Keratinocyte (primary cell): ENCODE data around the gene MBP. TPM values are rescaled to one million over a fixed set of nuclear protein-coding genes. Genes with fewer than 3 reads are reported as not detected.

Source experiments
- DNase-seq: peaks from one replicate; pipeline ENCODE4 v3.0.0-alpha.2; 2011; ENCODE audit warnings: low read depth, missing footprints, low spot score
- FAIRE-seq: peaks from 2 replicates; lab custom pipeline; 2011; peaks lifted over from hg19 to GRCh38; lab: Jason Lieb, UNC
- H2AFZ ChIP-seq: 2 replicates; pipeline ENCODE4 v1.6.0; 2012; ENCODE audit warnings: low read length, control low read depth, inconsistent platforms; ENCODE audit not compliant: control insufficient read depth
- H3K27ac ChIP-seq: 2 replicates; pipeline ENCODE4 v1.5.1; 2011; ENCODE audit warnings: low read length; ENCODE audit not compliant: control insufficient read depth, insufficient read depth
- H3K27me3 ChIP-seq: 3 replicates; pipeline ENCODE4 v1.6.0; 2011; ENCODE audit warnings: low read length; ENCODE audit not compliant: control insufficient read depth, insufficient read depth; ENCODE audit errors: extremely low read depth
- H3K36me3 ChIP-seq, 2 experiments: 2 replicates in 1 of 2; 3 replicates in 1 of 2; pipeline ENCODE4 v1.5.1; 2011; ENCODE audit warnings: low read length in 2 of 2, mild to moderate bottlenecking in 1 of 2; ENCODE audit not compliant: control insufficient read depth in 2 of 2, insufficient read depth in 2 of 2; ENCODE audit errors: extremely low read depth in 1 of 2
- H3K4me1 ChIP-seq: 3 replicates; pipeline ENCODE4 v1.5.1; 2011; ENCODE audit warnings: low read length; ENCODE audit not compliant: control insufficient read depth, insufficient read depth; ENCODE audit errors: extremely low read depth
- H3K4me2 ChIP-seq: 3 replicates; pipeline ENCODE4 v1.6.0; 2011; ENCODE audit warnings: low read depth, low read length; ENCODE audit not compliant: control insufficient read depth, insufficient read depth; ENCODE audit errors: extremely low read depth
- H3K4me3 ChIP-seq, 3 experiments: fragments of 200-600 bp in 1 of 3; sonication (generic) in 1 of 3; 2 replicates in 2 of 3; 3 replicates in 1 of 3; pipeline ENCODE4 v1.5.1; 2011 to 2016; ENCODE audit warnings: low read length in 3 of 3, mild to moderate bottlenecking in 3 of 3, control low read depth in 2 of 3, inconsistent platforms in 1 of 3, low read depth in 1 of 3, mixed read lengths in 1 of 3, mixed run types in 1 of 3, moderate library complexity in 1 of 3; ENCODE audit not compliant: control insufficient read depth in 2 of 3, insufficient read depth in 2 of 3; ENCODE audit errors: extremely low read depth in 1 of 3
- H3K79me2 ChIP-seq: 2 replicates; pipeline ENCODE4 v1.6.0; 2012; ENCODE audit warnings: low read length; ENCODE audit not compliant: control insufficient read depth, insufficient read depth
- H3K9ac ChIP-seq: 3 replicates; pipeline ENCODE4 v1.6.0; 2011; ENCODE audit warnings: low read length; ENCODE audit not compliant: control insufficient read depth, insufficient read depth; ENCODE audit errors: extremely low read depth
- H3K9me1 ChIP-seq: 3 replicates; pipeline ENCODE4 v1.6.0; 2011; ENCODE audit warnings: low read length; ENCODE audit not compliant: control insufficient read depth, insufficient read depth; ENCODE audit errors: extremely low read depth
- H3K9me3 ChIP-seq: 2 replicates; pipeline ENCODE4 v1.5.1; 2012; ENCODE audit warnings: low read depth, low read length; ENCODE audit not compliant: control insufficient read depth
- H4K20me1 ChIP-seq: 3 replicates; pipeline ENCODE4 v1.6.0; 2011; ENCODE audit warnings: low read length; ENCODE audit not compliant: control insufficient read depth, insufficient read depth; ENCODE audit errors: extremely low read depth
- CTCF ChIP-seq, 3 experiments: IDR thresholded peaks in 1 of 3; conservative IDR thresholded peaks in 1 of 3; optimal IDR thresholded peaks in 1 of 3; 2 replicates in 2 of 3; 3 replicates in 1 of 3; pipeline versions ENCODE3 to v1.5.1; 2011; ENCODE audit warnings: low read length in 3 of 3, mild to moderate bottlenecking in 3 of 3, moderate library complexity in 2 of 3, control low read depth in 1 of 3, inconsistent platforms in 1 of 3; ENCODE audit not compliant: insufficient read depth in 2 of 3; ENCODE audit errors: extremely low read depth in 1 of 3
- EZH2 ChIP-seq: IDR thresholded peaks from one replicate; pipeline ENCODE4 v1.6.1; 2012; ENCODE audit warnings: inconsistent platforms, mild to moderate bottlenecking, low read length, moderate library complexity
- dilution Hi-C: fragments of 300-500 bp; cut with MboI; formaldehyde crosslinking; loops from one replicate; pipeline ENCODE4 v1.7.0; 2020; ENCODE audit warnings: low sequenced_read_pairs; ENCODE audit not compliant: extremely low pct_ligation_motif_present
- polyA plus RNA-seq, 5 experiments: library from polyadenylated mRNA; depleted of rRNA in 3 of 5; stranded (reverse) in 3 of 5; stranded (forward) in 1 of 5; unstranded in 1 of 5; fragments of >200 nt; gene quantifications; 1 replicate in 1 of 5; 2 replicates in 3 of 5; 3 replicates in 1 of 5; pipeline versions ENCODE4 v1.2.1 to v1.2.3, GENCODE V29; 2011 to 2012; ENCODE audit warnings: missing spikeins in 2 of 5, low read depth in 1 of 5, low replicate concordance in 1 of 5

The MBP gene
- polyA plus RNA-seq, 1 donor (not counting 4 experiments of a cell fraction or from before 2014, with no cell fraction given) = 38.7 TPM

GRCh38 chr18:76972846-76973519 is 159.6 kb downstream of the MBP start:
- no peak overlapping the region for H3K27ac ChIP-seq
- FAIRE-seq (peak; percentile 13), DNase-seq (no peak)
- H4K20me1 ChIP-seq = no peaks in the 10 kb centered on the region
- H3K4me3 ChIP-seq = no peak overlapping the region
- no peaks in the 10 kb centered on the region for H3K9me3 ChIP-seq
- no peaks in the 10 kb centered on the region for H3K9me1 ChIP-seq
- H3K27me3 ChIP-seq = no peaks in the 10 kb centered on the region
- H3K79me2 ChIP-seq = no peaks in the 10 kb centered on the region
- peak overlapping the region; percentile 12 for H3K4me2 ChIP-seq
- no peak for TF ChIP-seq EZH2
- TF ChIP-seq CTCF (optimal IDR thresholded peaks at IDR 0.05 in 1 of 3, IDR thresholded peaks at IDR 0.05 in 1 of 3, conservative IDR thresholded peaks at IDR 0.05 in 1 of 3; ENCODE audit: extremely low read depth in 1 of 3, insufficient read depth in 2 of 3, low read length in 3 of 3) = no peak
- peaks cover 2 to 4% of the 10 kb centered on the region in 2 experiments for H3K36me3 ChIP-seq
- H3K9ac ChIP-seq = no peak overlapping the region
- H3K4me1 ChIP-seq = peaks cover 8% of the 10 kb centered on the region
- dilution Hi-C loops = no loop called here
- no peak overlapping the region for H2AFZ ChIP-seq

DNA sequence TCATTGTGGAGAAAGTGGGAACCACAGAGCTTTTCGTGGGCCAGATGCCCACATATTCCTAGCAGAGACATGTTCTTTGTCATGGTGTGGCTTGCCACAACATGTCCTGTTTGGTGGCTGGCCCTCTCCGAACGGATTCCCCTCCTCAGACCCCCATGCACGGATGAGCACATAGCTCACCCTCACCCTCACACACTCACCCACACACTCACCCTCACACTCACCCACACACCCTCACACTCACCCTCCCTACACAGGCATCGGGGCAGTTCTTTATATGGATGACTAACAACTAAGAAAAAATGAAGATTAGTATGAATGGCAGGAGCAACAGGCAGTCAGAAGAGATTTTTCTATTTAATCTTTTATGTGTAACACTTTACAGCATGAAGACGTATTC is 160.3 kb downstream of the MBP start:
- no peaks in the 10 kb centered on the region for H3K9me3 ChIP-seq
- H3K4me1 ChIP-seq = peaks cover 8% of the 10 kb centered on the region
- H3K36me3 ChIP-seq = peaks cover 2 to 5% of the 10 kb centered on the region in 2 experiments
- no peaks in the 10 kb centered on the region for H4K20me1 ChIP-seq
- DNase-seq (no peak), FAIRE-seq (peak; percentile 20)
- no peak overlapping the region for H3K4me3 ChIP-seq
- no peak overlapping the region for H2AFZ ChIP-seq
- dilution Hi-C loops = no loop called here
- H3K27ac ChIP-seq = no peak overlapping the region
- H3K9ac ChIP-seq = no peak overlapping the region
- no peaks in the 10 kb centered on the region for H3K27me3 ChIP-seq
- H3K4me2 ChIP-seq = no peak overlapping the region
- no peak for TF ChIP-seq CTCF (optimal IDR thresholded peaks at IDR 0.05 in 1 of 3, IDR thresholded peaks at IDR 0.05 in 1 of 3, conservative IDR thresholded peaks at IDR 0.05 in 1 of 3; ENCODE audit: extremely low read depth in 1 of 3, insufficient read depth in 2 of 3, low read length in 3 of 3)
- TF ChIP-seq EZH2 = no peak
- H3K9me1 ChIP-seq = no peaks in the 10 kb centered on the region
- H3K79me2 ChIP-seq = no peaks in the 10 kb centered on the region
